Neural progenitor cell (in vitro differentiated cells): ENCODE data around the gene MORN5.

Experiments
- CTCF ChIP-seq: fragments of 200-600 bp; sonication (generic); IDR thresholded peaks from 2 replicates; pipeline ENCODE4 v1.5.1; 2017; ENCODE audit warnings: antibody characterized with exemption, mild to moderate bottlenecking
- EZH2 ChIP-seq: fragments of 200-600 bp; sonication (generic); IDR thresholded peaks from 2 replicates; pipeline ENCODE4 v1.6.1; 2017; ENCODE audit warnings: antibody characterized with exemption, mild to moderate bottlenecking, moderate library complexity
- EZH2phosphoT487 ChIP-seq: fragments of 200-600 bp; sonication (generic); IDR thresholded peaks from 2 replicates; pipeline ENCODE4 v1.6.1; 2017; ENCODE audit warnings: antibody characterized with exemption

DNA sequence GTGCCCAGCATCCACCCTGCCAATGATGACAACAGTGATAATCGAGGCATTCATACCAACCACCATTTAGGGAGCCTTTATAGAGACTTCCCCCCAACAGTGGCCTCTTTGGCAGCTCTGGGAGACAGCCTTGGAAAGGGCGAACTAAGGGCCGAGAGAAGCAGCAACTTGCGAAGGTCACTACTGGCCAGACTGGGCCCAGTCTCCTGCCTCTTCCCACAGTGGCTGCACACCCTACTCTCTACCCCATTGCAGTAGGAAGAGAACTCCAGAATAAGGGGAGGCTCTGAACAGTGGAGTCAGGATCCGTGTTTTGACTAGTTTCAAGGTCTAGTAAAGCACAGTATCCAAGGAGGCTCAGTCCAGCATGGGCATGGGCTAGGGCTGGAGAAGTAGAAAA lies 63.7 kb downstream of the MORN5 start:
- TF ChIP-seq EZH2 (no peak), CTCF (no peak), EZH2phosphoT487 (no peak)
